Stimulated activated CD4-positive, alpha-beta T cell treated with anti-CD3 and anti-CD28 coated beads, Interleukin-12 subunit alpha, Interleukin-12 subunit beta, amount 100 ng/mL, for 48 hours (primary cell): ENCODE data around the gene ID2.

Source experiments
- DNase-seq, 3 donors: peaks; one replicate each; pipeline ENCODE4 v3.0.0-alpha.2; 2020; ENCODE audit warnings: low read depth in 2 of 3, low spot score in 1 of 3

Gene ID2

GRCh38 chr2:8667896-8668512 is 13.9 kb upstream of the ID2 start:
- DNase-seq = no peak

GRCh38 chr2:8669157-8669817 is 12.6 kb upstream of the ID2 start:
- DNase-seq = no peak

GRCh38 chr2:8670580-8670979 is 11.3 kb upstream of the ID2 start:
- DNase-seq = no peak

GRCh38 chr2:8671176-8671575 is 10.7 kb upstream of the ID2 start:
- DNase-seq = no peak

GRCh38 chr2:8671802-8672201 is 10.1 kb upstream of the ID2 start:
- no peak for DNase-seq

GRCh38 chr2:8672940-8673339 is 8.9 kb upstream of the ID2 start:
- no peak for DNase-seq

GRCh38 chr2:8673381-8673780 is 8.5 kb upstream of the ID2 start:
- DNase-seq = no peak

GRCh38 chr2:8674420-8675009 is 7.3 kb upstream of the ID2 start:
- DNase-seq = no peak

GRCh38 chr2:8675543-8675942 is 6.3 kb upstream of the ID2 start:
- no peak for DNase-seq

GRCh38 chr2:8676191-8676920 is 5.5 kb upstream of the ID2 start:
- DNase-seq = no peak

- DNase-seq = no peak
Measured at GRCh38 chr2:8676921-8677645, 4.8 kb upstream of the ID2 start.

- no peak for DNase-seq
Measured at GRCh38 chr2:8677646-8678592, 3.9 kb upstream of the ID2 start.

- peak; percentile 68 to 84 (median 75) for DNase-seq
Measured at GRCh38 chr2:8678731-8679566, 2.9 kb upstream of the ID2 start.

GRCh38 chr2:8679567-8679826 is 2.4 kb upstream of the ID2 start:
- no peak for DNase-seq

GRCh38 chr2:8679827-8680731 is 1.8 kb upstream of the ID2 start:
- DNase-seq = no peak

- DNase-seq = peak; percentile 78 to 83 (median 82)
Measured at GRCh38 chr2:8680822-8681760, 765 bp upstream of the ID2 start.
